GM23248 (cell line): ENCODE results near the gene TGFB3.

Experiments
- EZH2 ChIP-seq: fragments of 200-600 bp; sonication (generic); IDR thresholded peaks from 2 replicates; pipeline ENCODE4 v1.6.1; 2018; ENCODE audit warnings: antibody characterized with exemption, mild to moderate bottlenecking; ENCODE audit not compliant: insufficient read depth, poor library complexity, severe bottlenecking
- EZH2phosphoT487 ChIP-seq: fragments of 200-600 bp; sonication (generic); IDR thresholded peaks from 2 replicates; pipeline ENCODE4 v1.6.1; 2018; ENCODE audit warnings: antibody characterized with exemption, moderate library complexity, mild to moderate bottlenecking, low read depth; ENCODE audit not compliant: insufficient read depth

- TF ChIP-seq EZH2 (no peak), EZH2phosphoT487 (no peak)
Measured at GRCh38 chr14:75978249-75978731, 3.5 kb downstream of the TGFB3 start.
